Liver (tissue), 9 donors: ENCODE results near the gene KDM6A. TPM values are rescaled to one million over a fixed set of nuclear protein-coding genes. Genes with fewer than 3 reads are reported as not detected.

Source experiments
- DNase-seq: peaks from one replicate; pipeline ENCODE4 v3.0.0-alpha.2; 2017; ENCODE audit warnings: low spot score
- H3K27ac ChIP-seq, 2 donors: one replicate each; pipeline ENCODE4 v1.7.0; 2013; ENCODE audit warnings: inconsistent platforms in 2 of 2, low read length in 2 of 2, control low read depth in 1 of 2, low read depth in 1 of 2, mild to moderate bottlenecking in 1 of 2
- H3K27me3 ChIP-seq, 4 donors: one replicate each; pipeline versions ENCODE4 v1.6.1 to v1.7.0; 2013; ENCODE audit warnings: low read length in 3 of 4, inconsistent platforms in 1 of 4, mild to moderate bottlenecking in 1 of 4, moderate library complexity in 1 of 4; ENCODE audit not compliant: control insufficient read depth in 4 of 4, insufficient read depth in 4 of 4
- H3K36me3 ChIP-seq, 4 donors: one replicate each; pipeline versions ENCODE4 v1.6.1 to v1.7.0; 2013; ENCODE audit warnings: low read length in 3 of 4, mild to moderate bottlenecking in 3 of 4, low read depth in 1 of 4, moderate library complexity in 1 of 4; ENCODE audit not compliant: control insufficient read depth in 4 of 4, insufficient read depth in 3 of 4
- H3K4me1 ChIP-seq, 4 donors: one replicate each; pipeline versions ENCODE4 v1.6.1 to v1.7.0; 2013; ENCODE audit warnings: low read length in 3 of 4, mild to moderate bottlenecking in 3 of 4, moderate library complexity in 1 of 4; ENCODE audit not compliant: control insufficient read depth in 4 of 4, insufficient read depth in 4 of 4
- H3K4me3 ChIP-seq, 3 donors: one replicate each; pipeline versions ENCODE4 v1.6.1 to v1.7.0; 2013; ENCODE audit warnings: low read length in 3 of 3, control low read depth in 1 of 3, low read depth in 1 of 3, mild to moderate bottlenecking in 1 of 3
- H3K9ac ChIP-seq, 2 donors: one replicate each; pipeline ENCODE4 v1.7.0; 2013; ENCODE audit warnings: low read length in 2 of 2, mild to moderate bottlenecking in 2 of 2, moderate library complexity in 2 of 2, control low read depth in 1 of 2, low read depth in 1 of 2
- H3K9me3 ChIP-seq, 4 donors: one replicate each; pipeline versions ENCODE4 v1.6.1 to v1.7.0; 2013; ENCODE audit warnings: low read length in 3 of 4; ENCODE audit not compliant: control insufficient read depth in 4 of 4
- CTCF ChIP-seq: fragments of 150-350 bp; IDR thresholded peaks from 2 replicates; pipeline ENCODE4 v1.5.1; 2017; ENCODE audit warnings: improper control_type of control experiment, low read depth, low read length; ENCODE audit not compliant: missing input control
- FOXA1 ChIP-seq: IDR thresholded peaks from 2 replicates; pipeline ENCODE4 v1.6.1; 2016; ENCODE audit warnings: antibody characterized with exemption
- HNF4A ChIP-seq, 2 donors: conservative IDR thresholded peaks; 2 replicates each; pipeline ENCODE4 v1.6.1; 2016; ENCODE audit warnings: antibody characterized with exemption in 2 of 2, mild to moderate bottlenecking in 2 of 2
- HNF4G ChIP-seq: IDR thresholded peaks from 2 replicates; pipeline ENCODE4 v1.6.1; 2016; ENCODE audit warnings: antibody characterized with exemption
- MAX ChIP-seq: IDR thresholded peaks from 2 replicates; pipeline ENCODE4 v1.6.1; 2016; ENCODE audit warnings: antibody characterized with exemption
- RAD21 ChIP-seq, 2 donors: IDR thresholded peaks; 2 replicates each; pipeline ENCODE4 v1.6.1; 2016; ENCODE audit warnings: antibody characterized with exemption in 2 of 2, mild to moderate bottlenecking in 2 of 2
- REST ChIP-seq: IDR thresholded peaks from 2 replicates; pipeline ENCODE4 v1.6.1; 2016; ENCODE audit warnings: antibody characterized with exemption, mild to moderate bottlenecking
- RXRA ChIP-seq, 2 donors: IDR thresholded peaks; 2 replicates each; pipeline ENCODE4 v1.6.1; 2017 to 2018; ENCODE audit warnings: antibody characterized with exemption in 2 of 2, mild to moderate bottlenecking in 1 of 2
- WGBS: extraction: QIAGEN DNeasy Blood & Tissue Kit; methylation state at CpG from one replicate; pipeline ENCODE4 v1.1.7; 2013; 5-methylcytosine and 5-hydroxymethylcytosine counted together
- polyA plus RNA-seq, 2 donors: library from polyadenylated mRNA; stranded (reverse) in 1 of 2; unstranded in 1 of 2; fragments of 200-250 nt in 1 of 2; fragments of >200 nt in 1 of 2; fragmentation: Nextera tagmentation in 1 of 2; extraction: Ambion mirVana in 1 of 2; gene quantifications; one replicate each; pipeline versions ENCODE4 v1.2.1 to v1.2.3, GENCODE V29; 2013 to 2015
- total RNA-seq, 2 donors: library from RNA; depleted of rRNA; stranded (reverse); fragments of >200 nt; gene quantifications; one replicate each; pipeline ENCODE4 v1.2.3, GENCODE V29; 2014
- donor health status: healthy.
- donor health status: healthy.
- donor health status: healthy.
- donor health status: healthy.
- donor health status: healthy.

Gene KDM6A
- total and polyA plus RNA-seq, 4 donors: 5.3 to 30.2 (median 18.2) TPM

- no peak overlapping the region for H3K4me3 ChIP-seq
- no peak overlapping the region for H3K9ac ChIP-seq
- H3K4me1 ChIP-seq: peaks cover 5 to 36% (median 28%) of the 10 kb centered on the region in 4 donors
- no peaks in the 10 kb centered on the region for H3K27me3 ChIP-seq
- DNase-seq: no peak
- H3K27ac ChIP-seq: peak overlapping the region in 1 of 2 donors; percentile 7
- WGBS: 61% methylated on average over 4 of the region's 4 CpGs
- no peak for TF ChIP-seq CTCF
- no peak for TF ChIP-seq HNF4A (conservative IDR thresholded peaks at IDR 0.05)
- no peak for TF ChIP-seq REST
- TF ChIP-seq FOXA1: no peak
- TF ChIP-seq RXRA (IDR thresholded peaks at IDR 0.05): no peak
- no peaks in the 10 kb centered on the region for H3K36me3 ChIP-seq
- peaks cover 0 to 3% (median 0%) of the 10 kb centered on the region in 4 donors for H3K9me3 ChIP-seq
These were observed 31.0 kb downstream of the KDM6A start for GRCh38 chrX:44903830-44904530.

GRCh38 chrX:44904542-44905115 is 31.6 kb downstream of the KDM6A start:
- Histone ChIP-seq H3K9me3 (peaks cover 0 to 3% (median 0%) of the 10 kb centered on the region in 4 donors), H3K27ac (no peak overlapping the region), H3K4me3 (no peak overlapping the region), H3K4me1 (peaks cover 2 to 30% (median 26%) of the 10 kb centered on the region in 4 donors), H3K36me3 (no peaks in the 10 kb centered on the region), H3K27me3 (no peaks in the 10 kb centered on the region), H3K9ac (no peak overlapping the region)
- TF ChIP-seq RAD21 (IDR thresholded peaks at IDR 0.05) (peak; percentile 14 to 44), HNF4G (no peak)
- 75% methylated on average over 4 of the region's 4 CpGs for WGBS
- no peak for DNase-seq

GRCh38 chrX:44906041-44906440 is 33.1 kb downstream of the KDM6A start:
- Histone ChIP-seq H3K9me3 (peaks cover 0 to 3% (median 0%) of the 10 kb centered on the region in 4 donors), H3K9ac (no peak overlapping the region), H3K27me3 (no peaks in the 10 kb centered on the region), H3K27ac (no peak overlapping the region), H3K4me3 (no peak overlapping the region), H3K4me1 (peaks cover 2 to 29% (median 25%) of the 10 kb centered on the region in 4 donors), H3K36me3 (no peaks in the 10 kb centered on the region)
- 95% methylated on average over 3 of the region's 3 CpGs for WGBS
- no peak for TF ChIP-seq MAX
- no peak for TF ChIP-seq HNF4A (conservative IDR thresholded peaks at IDR 0.05)
- no peak for DNase-seq
